ENCODE measurements around the gene OOSP3.

OOSP3 gene

DNA sequence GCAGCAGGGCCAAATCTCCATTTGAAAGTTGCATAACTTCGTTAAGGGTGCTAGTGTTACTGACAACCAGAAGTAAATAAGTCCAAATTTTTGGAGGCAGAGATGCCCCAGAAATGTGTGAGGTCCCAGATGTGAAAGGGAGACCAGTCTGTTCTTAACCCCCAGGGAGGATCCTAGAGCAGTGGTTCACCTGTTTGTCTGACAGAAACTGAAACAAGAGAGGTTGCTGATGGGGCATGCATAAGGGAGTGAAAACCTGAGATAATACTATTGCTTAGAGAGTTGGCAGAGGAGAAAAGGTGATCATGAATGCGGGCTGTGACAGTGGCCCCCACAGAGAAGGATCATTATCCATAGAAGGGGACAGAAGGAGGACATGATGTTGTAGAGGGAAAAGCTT, 37.1 kb upstream of the OOSP3 start:
- Histone ChIP-seq H2AFZ (ENCODE audit: low read depth, low read length) (no peak overlapping the region), H3K27ac (ENCODE audit: low read length) (no peak overlapping the region), H3K36me3 (ENCODE audit: insufficient read depth, low read length) (no peaks in the 10 kb centered on the region), H3K9ac (ENCODE audit: low read depth, low read length) (no peak overlapping the region), H3K4me3 (ENCODE audit: low read depth in 1 of 2, low read length in 2 of 2) (no peak overlapping the region), H3K9me3 (ENCODE audit: insufficient read depth, low read length, severe bottlenecking) (no peaks in the 10 kb centered on the region), H3K79me2 (ENCODE audit: insufficient read depth, low read length) (no peaks in the 10 kb centered on the region), H3K4me2 (ENCODE audit: insufficient read depth, low read length) (no peak overlapping the region), H4K20me1 (ENCODE audit: insufficient read depth, low read length) (no peaks in the 10 kb centered on the region), H3K4me1 (ENCODE audit: insufficient read depth, low read length) (no peaks in the 10 kb centered on the region), H3K27me3 (ENCODE audit: insufficient read depth, low read length, poor library complexity) (no peaks in the 10 kb centered on the region)
- DNase-seq (no peak), ATAC-seq (ENCODE audit: insufficient read depth, low read depth) (no peak)
- no peak for TF ChIP-seq EZH2 (IDR thresholded peaks at IDR 0.05; ENCODE audit: borderline replicate concordance, low read depth, low read length, severe bottlenecking)
- TF ChIP-seq, protein P1, sequence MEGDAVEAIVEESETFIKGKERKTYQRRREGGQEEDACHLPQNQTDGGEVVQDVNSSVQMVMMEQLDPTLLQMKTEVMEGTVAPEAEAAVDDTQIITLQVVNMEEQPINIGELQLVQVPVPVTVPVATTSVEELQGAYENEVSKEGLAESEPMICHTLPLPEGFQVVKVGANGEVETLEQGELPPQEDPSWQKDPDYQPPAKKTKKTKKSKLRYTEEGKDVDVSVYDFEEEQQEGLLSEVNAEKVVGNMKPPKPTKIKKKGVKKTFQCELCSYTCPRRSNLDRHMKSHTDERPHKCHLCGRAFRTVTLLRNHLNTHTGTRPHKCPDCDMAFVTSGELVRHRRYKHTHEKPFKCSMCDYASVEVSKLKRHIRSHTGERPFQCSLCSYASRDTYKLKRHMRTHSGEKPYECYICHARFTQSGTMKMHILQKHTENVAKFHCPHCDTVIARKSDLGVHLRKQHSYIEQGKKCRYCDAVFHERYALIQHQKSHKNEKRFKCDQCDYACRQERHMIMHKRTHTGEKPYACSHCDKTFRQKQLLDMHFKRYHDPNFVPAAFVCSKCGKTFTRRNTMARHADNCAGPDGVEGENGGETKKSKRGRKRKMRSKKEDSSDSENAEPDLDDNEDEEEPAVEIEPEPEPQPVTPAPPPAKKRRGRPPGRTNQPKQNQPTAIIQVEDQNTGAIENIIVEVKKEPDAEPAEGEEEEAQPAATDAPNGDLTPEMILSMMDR (IDR thresholded peaks at IDR 0.05; ENCODE audit: borderline replicate concordance, extremely low read depth, low read length, poor library complexity, severe bottlenecking) = no peak

DNA sequence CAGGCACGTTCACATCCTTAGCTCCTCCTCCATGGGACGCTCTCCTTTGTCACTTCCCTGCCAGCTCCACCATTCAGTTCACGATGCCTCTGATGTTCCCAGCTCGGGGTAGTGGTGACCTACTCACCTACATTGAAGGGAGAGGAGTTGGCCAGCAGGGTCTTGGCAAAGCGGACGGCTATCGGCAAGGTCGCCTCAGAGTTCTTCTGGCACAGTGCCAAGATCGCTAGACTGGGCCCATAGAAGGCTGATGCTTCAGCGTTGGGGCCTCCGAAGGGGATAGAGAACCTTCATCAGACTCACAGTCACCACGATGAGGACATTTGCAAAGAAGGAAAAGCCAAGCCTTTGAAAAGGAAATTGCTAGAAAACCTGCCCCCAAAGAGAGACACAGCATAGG, 36.3 kb upstream of the OOSP3 start:
- no peak overlapping the region for H2AFZ ChIP-seq (ENCODE audit: low read depth, low read length)
- no peak overlapping the region for H3K4me2 ChIP-seq (ENCODE audit: insufficient read depth, low read length)
- H3K4me3 ChIP-seq (ENCODE audit: low read depth in 1 of 2, low read length in 2 of 2) = no peak overlapping the region
- H3K9ac ChIP-seq (ENCODE audit: low read depth, low read length) = no peak overlapping the region
- no peak for ATAC-seq (ENCODE audit: insufficient read depth, low read depth)
- no peak for TF ChIP-seq EZH2 (IDR thresholded peaks at IDR 0.05; ENCODE audit: borderline replicate concordance, low read depth, low read length, severe bottlenecking)
- TF ChIP-seq, protein P1 (IDR thresholded peaks at IDR 0.05; ENCODE audit: borderline replicate concordance, extremely low read depth, low read length, poor library complexity, severe bottlenecking) = no peak
- DNase-seq = no peak
- no peak overlapping the region for H3K27ac ChIP-seq (ENCODE audit: low read length)
- H3K36me3 ChIP-seq (ENCODE audit: insufficient read depth, low read length) = no peaks in the 10 kb centered on the region
- H3K4me1 ChIP-seq (ENCODE audit: insufficient read depth, low read length) = no peaks in the 10 kb centered on the region
- H3K27me3 ChIP-seq (ENCODE audit: insufficient read depth, low read length, poor library complexity) = no peaks in the 10 kb centered on the region
- no peaks in the 10 kb centered on the region for H3K9me3 ChIP-seq (ENCODE audit: insufficient read depth, low read length, severe bottlenecking)
- H3K79me2 ChIP-seq (ENCODE audit: insufficient read depth, low read length) = no peaks in the 10 kb centered on the region
- H4K20me1 ChIP-seq (ENCODE audit: insufficient read depth, low read length) = no peaks in the 10 kb centered on the region

DNA sequence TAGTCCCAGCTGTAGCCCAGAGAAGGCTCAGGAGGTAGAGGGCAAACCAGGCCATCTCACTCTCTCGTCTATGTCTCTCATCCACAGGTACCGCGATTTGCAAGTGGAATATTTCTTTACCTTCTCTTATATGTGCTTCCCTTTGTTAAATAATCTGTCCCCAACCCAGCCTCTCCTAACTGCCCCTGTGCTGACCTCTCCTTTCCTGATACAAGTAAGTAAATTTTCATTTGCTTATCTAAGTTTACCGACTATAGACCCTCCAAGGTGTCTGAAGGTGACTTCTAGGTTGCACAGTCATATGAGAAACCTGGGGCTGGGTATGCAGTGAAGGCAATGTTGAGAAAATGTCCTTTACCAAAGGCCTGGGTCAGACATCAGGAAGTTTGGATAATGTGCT, 33.2 kb upstream of the OOSP3 start, which contains the start of gene CBLIF:
Gene CBLIF, minus strand, starts transcription at position 101 of the 400 bp plus-strand sequence. Its CDS starts 46 bp downstream, at position 55.
- ATAC-seq (ENCODE audit: insufficient read depth, low read depth) = no peak
- Histone ChIP-seq H3K4me2 (ENCODE audit: insufficient read depth, low read length) (no peak within 1 kb of the TSS), H3K4me3 (ENCODE audit: low read depth in 1 of 2, low read length in 2 of 2) (no peak within 1 kb of the TSS), H3K9ac (ENCODE audit: low read depth, low read length) (no peak within 1 kb of the TSS), H3K4me1 (ENCODE audit: insufficient read depth, low read length) (no peaks in the 10 kb centered on the region), H3K79me2 (ENCODE audit: insufficient read depth, low read length) (no peaks in the 10 kb centered on the region), H3K36me3 (ENCODE audit: insufficient read depth, low read length) (no peaks in the 10 kb centered on the region), H3K9me3 (ENCODE audit: insufficient read depth, low read length, severe bottlenecking) (no peaks in the 10 kb centered on the region), H3K27ac (ENCODE audit: low read length) (no peak within 1 kb of the TSS), H4K20me1 (ENCODE audit: insufficient read depth, low read length) (no peaks in the 10 kb centered on the region), H2AFZ (ENCODE audit: low read depth, low read length) (no peak within 1 kb of the TSS), H3K27me3 (ENCODE audit: insufficient read depth, low read length, poor library complexity) (no peaks in the 10 kb centered on the region)
- no peak for TF ChIP-seq EZH2 (IDR thresholded peaks at IDR 0.05; ENCODE audit: borderline replicate concordance, low read depth, low read length, severe bottlenecking)
- TF ChIP-seq, protein P1 (IDR thresholded peaks at IDR 0.05; ENCODE audit: borderline replicate concordance, extremely low read depth, low read length, poor library complexity, severe bottlenecking) = no peak
- DNase-seq = no peak

DNA sequence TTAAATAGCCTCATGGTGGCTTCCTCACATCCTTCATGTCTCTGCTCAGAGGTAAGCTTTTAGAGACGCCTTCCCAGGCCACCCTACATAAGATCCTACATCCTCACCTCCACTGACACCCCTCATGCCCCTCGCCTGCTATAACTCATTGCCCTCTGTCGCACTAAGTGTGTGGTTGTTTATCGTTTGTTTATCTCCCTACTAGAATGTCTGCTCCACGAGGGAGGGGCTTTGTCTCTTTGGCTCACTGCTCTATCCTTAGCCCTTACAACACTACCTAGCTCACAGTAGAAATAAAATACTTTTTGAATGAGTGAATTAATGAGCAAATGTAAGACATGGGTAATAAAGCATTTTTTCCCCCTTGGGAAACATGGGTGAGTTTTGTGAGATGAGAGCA, 32.0 kb upstream of the OOSP3 start:
- Histone ChIP-seq H3K9me3 (ENCODE audit: insufficient read depth, low read length, severe bottlenecking) (no peaks in the 10 kb centered on the region), H3K4me1 (ENCODE audit: insufficient read depth, low read length) (no peaks in the 10 kb centered on the region), H3K4me3 (ENCODE audit: low read depth in 1 of 2, low read length in 2 of 2) (no peak overlapping the region), H2AFZ (ENCODE audit: low read depth, low read length) (no peak overlapping the region), H3K36me3 (ENCODE audit: insufficient read depth, low read length) (no peaks in the 10 kb centered on the region), H3K79me2 (ENCODE audit: insufficient read depth, low read length) (no peaks in the 10 kb centered on the region), H3K4me2 (ENCODE audit: insufficient read depth, low read length) (no peak overlapping the region), H3K27ac (ENCODE audit: low read length) (no peak overlapping the region), H3K9ac (ENCODE audit: low read depth, low read length) (no peak overlapping the region), H3K27me3 (ENCODE audit: insufficient read depth, low read length, poor library complexity) (no peaks in the 10 kb centered on the region), H4K20me1 (ENCODE audit: insufficient read depth, low read length) (no peaks in the 10 kb centered on the region)
- no peak for TF ChIP-seq EZH2 (IDR thresholded peaks at IDR 0.05; ENCODE audit: borderline replicate concordance, low read depth, low read length, severe bottlenecking)
- TF ChIP-seq, protein P1 (IDR thresholded peaks at IDR 0.05; ENCODE audit: borderline replicate concordance, extremely low read depth, low read length, poor library complexity, severe bottlenecking) = no peak
- ATAC-seq (ENCODE audit: insufficient read depth, low read depth) (no peak), DNase-seq (no peak)

All from DND-41 (cell line).